ENCODE measurements around the gene CLMN. TPM values are rescaled to one million over a fixed set of nuclear protein-coding genes. Genes with fewer than 3 reads are reported as not detected.

The CLMN gene
- total and polyA plus RNA-seq, 2 experiments from 2014 or later: 3.2 to 5.7 TPM

GRCh38 chr14:95252219-95252618 is 67.5 kb downstream of the CLMN start:
- Histone ChIP-seq H4K20me1 (replicated peaks; ENCODE audit: insufficient read depth) (no peaks in the 10 kb centered on the region), H2AFZ (no peak overlapping the region), H3K4me3 (no peak overlapping the region), H3K4me1 (ENCODE audit: insufficient read depth) (peaks cover 27% of the 10 kb centered on the region), H3K36me3 (ENCODE audit: insufficient read depth) (no peaks in the 10 kb centered on the region), H3K79me2 (replicated peaks; ENCODE audit: insufficient read depth) (no peaks in the 10 kb centered on the region), H3K9me2 (ENCODE audit: insufficient read depth) (no peaks in the 10 kb centered on the region), H3F3A (replicated peaks; ENCODE audit: low read depth) (0 out of 2 replicates have a peak, but pooled peaks cover 2% of the 10 kb centered on the region), H3K27me3 (ENCODE audit: insufficient read depth) (no peaks in the 10 kb centered on the region), H3K4me2 (no peak overlapping the region), H3K27ac (ENCODE audit: low read depth) (no peak overlapping the region)
- DNase-seq (ENCODE audit: low spot score) (no peak), ATAC-seq (no peak)
- Mint-ChIP-seq H3K36me3 (ENCODE audit: low read depth) (no peaks in the 10 kb centered on the region), H3K4me3 (no peak overlapping the region), H3K4me1 (peaks cover 64% of the 10 kb centered on the region), H3K9me3 (no peaks in the 10 kb centered on the region), H3K27me3 (ENCODE audit: insufficient read depth, low read depth, poor library complexity) (peaks cover 10% of the 10 kb centered on the region), H3K27ac (no peak overlapping the region)
- no peak for TF ChIP-seq EZH2 (IDR thresholded peaks at IDR 0.05; ENCODE audit: low read depth, unreplicated experiment)
- TF ChIP-seq, protein P1, sequence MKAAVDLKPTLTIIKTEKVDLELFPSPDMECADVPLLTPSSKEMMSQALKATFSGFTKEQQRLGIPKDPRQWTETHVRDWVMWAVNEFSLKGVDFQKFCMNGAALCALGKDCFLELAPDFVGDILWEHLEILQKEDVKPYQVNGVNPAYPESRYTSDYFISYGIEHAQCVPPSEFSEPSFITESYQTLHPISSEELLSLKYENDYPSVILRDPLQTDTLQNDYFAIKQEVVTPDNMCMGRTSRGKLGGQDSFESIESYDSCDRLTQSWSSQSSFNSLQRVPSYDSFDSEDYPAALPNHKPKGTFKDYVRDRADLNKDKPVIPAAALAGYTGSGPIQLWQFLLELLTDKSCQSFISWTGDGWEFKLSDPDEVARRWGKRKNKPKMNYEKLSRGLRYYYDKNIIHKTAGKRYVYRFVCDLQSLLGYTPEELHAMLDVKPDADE (IDR thresholded peaks at IDR 0.05): no peak
- no peak for TF ChIP-seq ZNF114 (CRISPR knock-in tag; IDR thresholded peaks at IDR 0.05)
- TF ChIP-seq JUNB (IDR thresholded peaks at IDR 0.05; ENCODE audit: unreplicated experiment): no peak
- TF ChIP-seq, protein P2, sequence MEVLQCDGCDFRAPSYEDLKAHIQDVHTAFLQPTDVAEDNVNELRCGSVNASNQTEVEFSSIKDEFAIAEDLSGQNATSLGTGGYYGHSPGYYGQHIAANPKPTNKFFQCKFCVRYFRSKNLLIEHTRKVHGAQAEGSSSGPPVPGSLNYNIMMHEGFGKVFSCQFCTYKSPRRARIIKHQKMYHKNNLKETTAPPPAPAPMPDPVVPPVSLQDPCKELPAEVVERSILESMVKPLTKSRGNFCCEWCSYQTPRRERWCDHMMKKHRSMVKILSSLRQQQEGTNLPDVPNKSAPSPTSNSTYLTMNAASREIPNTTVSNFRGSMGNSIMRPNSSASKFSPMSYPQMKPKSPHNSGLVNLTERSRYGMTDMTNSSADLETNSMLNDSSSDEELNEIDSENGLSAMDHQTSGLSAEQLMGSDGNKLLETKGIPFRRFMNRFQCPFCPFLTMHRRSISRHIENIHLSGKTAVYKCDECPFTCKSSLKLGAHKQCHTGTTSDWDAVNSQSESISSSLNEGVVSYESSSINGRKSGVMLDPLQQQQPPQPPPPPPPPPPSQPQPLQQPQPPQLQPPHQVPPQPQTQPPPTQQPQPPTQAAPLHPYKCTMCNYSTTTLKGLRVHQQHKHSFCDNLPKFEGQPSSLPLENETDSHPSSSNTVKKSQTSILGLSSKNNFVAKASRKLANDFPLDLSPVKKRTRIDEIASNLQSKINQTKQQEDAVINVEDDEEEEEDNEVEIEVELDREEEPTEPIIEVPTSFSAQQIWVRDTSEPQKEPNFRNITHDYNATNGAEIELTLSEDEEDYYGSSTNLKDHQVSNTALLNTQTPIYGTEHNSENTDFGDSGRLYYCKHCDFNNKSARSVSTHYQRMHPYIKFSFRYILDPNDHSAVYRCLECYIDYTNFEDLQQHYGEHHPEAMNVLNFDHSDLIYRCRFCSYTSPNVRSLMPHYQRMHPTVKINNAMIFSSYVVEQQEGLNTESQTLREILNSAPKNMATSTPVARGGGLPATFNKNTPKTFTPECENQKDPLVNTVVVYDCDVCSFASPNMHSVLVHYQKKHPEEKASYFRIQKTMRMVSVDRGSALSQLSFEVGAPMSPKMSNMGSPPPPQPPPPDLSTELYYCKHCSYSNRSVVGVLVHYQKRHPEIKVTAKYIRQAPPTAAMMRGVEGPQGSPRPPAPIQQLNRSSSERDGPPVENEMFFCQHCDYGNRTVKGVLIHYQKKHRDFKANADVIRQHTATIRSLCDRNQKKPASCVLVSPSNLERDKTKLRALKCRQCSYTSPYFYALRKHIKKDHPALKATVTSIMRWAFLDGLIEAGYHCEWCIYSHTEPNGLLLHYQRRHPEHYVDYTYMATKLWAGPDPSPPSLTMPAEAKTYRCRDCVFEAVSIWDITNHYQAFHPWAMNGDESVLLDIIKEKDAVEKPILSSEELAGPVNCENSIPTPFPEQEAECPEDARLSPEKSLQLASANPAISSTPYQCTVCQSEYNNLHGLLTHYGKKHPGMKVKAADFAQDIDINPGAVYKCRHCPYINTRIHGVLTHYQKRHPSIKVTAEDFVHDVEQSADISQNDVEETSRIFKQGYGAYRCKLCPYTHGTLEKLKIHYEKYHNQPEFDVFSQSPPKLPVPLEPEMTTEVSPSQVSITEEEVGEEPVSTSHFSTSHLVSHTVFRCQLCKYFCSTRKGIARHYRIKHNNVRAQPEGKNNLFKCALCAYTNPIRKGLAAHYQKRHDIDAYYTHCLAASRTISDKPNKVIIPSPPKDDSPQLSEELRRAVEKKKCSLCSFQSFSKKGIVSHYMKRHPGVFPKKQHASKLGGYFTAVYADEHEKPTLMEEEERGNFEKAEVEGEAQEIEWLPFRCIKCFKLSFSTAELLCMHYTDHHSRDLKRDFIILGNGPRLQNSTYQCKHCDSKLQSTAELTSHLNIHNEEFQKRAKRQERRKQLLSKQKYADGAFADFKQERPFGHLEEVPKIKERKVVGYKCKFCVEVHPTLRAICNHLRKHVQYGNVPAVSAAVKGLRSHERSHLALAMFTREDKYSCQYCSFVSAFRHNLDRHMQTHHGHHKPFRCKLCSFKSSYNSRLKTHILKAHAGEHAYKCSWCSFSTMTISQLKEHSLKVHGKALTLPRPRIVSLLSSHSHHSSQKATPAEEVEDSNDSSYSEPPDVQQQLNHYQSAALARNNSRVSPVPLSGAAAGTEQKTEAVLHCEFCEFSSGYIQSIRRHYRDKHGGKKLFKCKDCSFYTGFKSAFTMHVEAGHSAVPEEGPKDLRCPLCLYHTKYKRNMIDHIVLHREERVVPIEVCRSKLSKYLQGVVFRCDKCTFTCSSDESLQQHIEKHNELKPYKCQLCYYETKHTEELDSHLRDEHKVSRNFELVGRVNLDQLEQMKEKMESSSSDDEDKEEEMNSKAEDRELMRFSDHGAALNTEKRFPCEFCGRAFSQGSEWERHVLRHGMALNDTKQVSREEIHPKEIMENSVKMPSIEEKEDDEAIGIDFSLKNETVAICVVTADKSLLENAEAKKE (CRISPR knock-in tag; IDR thresholded peaks at IDR 0.05): no peak
- TF ChIP-seq CREB1 (CRISPR knock-in tag; IDR thresholded peaks at IDR 0.05; ENCODE audit: low read depth): no peak
